Esophagus muscularis mucosa (tissue), 4 donors: ENCODE results near the gene GRIK5.

Experiments used
- EP300 ChIP-seq: sonication (generic); formaldehyde crosslinking; IDR thresholded peaks from one replicate; pipeline ENCODE4 v1.6.1; 2017; ENCODE audit warnings: antibody characterized with exemption
- POLR2A ChIP-seq: fragments of 450-650 bp; IDR thresholded peaks from one replicate; pipeline ENCODE4 v1.6.1; 2017; ENCODE audit warnings: antibody characterized with exemption, moderate library complexity, mild to moderate bottlenecking, low read depth
- TF ChIP-seq, protein P1 (sequence below), 3 experiments: fragments of 200-600 bp in 2 of 3; fragments of 450-650 bp in 1 of 3; sonication (generic) in 2 of 3; IDR thresholded peaks; one replicate each; pipeline ENCODE4 v1.5.1; 2017 to 2019; ENCODE audit warnings: antibody characterized with exemption in 3 of 3, mild to moderate bottlenecking in 2 of 3, moderate library complexity in 1 of 3

DNA sequence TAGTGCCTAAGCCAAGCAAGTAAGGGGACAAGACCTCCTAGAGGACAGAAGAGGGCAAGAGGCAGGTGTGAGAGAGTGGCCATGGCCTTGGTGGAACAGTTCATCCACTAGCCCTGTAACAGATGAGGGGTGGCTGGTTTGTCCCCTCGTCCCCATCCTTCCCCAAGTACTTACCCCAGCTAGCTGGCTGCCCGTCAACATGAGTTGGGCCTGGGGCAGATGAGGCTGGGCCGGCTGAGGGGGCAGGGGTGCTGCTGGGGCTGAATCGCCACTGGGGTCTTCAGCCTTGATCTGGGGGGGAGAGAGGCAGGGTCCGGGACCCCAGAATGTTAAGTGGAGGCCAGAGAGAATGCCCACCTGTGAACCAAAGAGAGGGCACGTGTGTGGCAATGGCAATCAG is 47.1 kb upstream of the GRIK5 start:
- TF ChIP-seq, protein P1, sequence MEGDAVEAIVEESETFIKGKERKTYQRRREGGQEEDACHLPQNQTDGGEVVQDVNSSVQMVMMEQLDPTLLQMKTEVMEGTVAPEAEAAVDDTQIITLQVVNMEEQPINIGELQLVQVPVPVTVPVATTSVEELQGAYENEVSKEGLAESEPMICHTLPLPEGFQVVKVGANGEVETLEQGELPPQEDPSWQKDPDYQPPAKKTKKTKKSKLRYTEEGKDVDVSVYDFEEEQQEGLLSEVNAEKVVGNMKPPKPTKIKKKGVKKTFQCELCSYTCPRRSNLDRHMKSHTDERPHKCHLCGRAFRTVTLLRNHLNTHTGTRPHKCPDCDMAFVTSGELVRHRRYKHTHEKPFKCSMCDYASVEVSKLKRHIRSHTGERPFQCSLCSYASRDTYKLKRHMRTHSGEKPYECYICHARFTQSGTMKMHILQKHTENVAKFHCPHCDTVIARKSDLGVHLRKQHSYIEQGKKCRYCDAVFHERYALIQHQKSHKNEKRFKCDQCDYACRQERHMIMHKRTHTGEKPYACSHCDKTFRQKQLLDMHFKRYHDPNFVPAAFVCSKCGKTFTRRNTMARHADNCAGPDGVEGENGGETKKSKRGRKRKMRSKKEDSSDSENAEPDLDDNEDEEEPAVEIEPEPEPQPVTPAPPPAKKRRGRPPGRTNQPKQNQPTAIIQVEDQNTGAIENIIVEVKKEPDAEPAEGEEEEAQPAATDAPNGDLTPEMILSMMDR (IDR thresholded peaks at IDR 0.05): no peak
- TF ChIP-seq EP300 (no peak), POLR2A (no peak)
